Fibroblast of skin of left quadriceps (primary cell): Measurements from ENCODE around the gene GOLGA8S.
"Not testable (repeated sequence)": the region's sequence is repeated elsewhere in the genome, so short reads cannot be mapped to it uniquely, and the experiment has no call there.

Experiments used
- DNase-seq, 2 experiments: peaks; one replicate each; pipeline ENCODE4 v3.0.0-alpha.2; 2013; ENCODE audit warnings: low read depth in 2 of 2

The GOLGA8S gene, protein sequence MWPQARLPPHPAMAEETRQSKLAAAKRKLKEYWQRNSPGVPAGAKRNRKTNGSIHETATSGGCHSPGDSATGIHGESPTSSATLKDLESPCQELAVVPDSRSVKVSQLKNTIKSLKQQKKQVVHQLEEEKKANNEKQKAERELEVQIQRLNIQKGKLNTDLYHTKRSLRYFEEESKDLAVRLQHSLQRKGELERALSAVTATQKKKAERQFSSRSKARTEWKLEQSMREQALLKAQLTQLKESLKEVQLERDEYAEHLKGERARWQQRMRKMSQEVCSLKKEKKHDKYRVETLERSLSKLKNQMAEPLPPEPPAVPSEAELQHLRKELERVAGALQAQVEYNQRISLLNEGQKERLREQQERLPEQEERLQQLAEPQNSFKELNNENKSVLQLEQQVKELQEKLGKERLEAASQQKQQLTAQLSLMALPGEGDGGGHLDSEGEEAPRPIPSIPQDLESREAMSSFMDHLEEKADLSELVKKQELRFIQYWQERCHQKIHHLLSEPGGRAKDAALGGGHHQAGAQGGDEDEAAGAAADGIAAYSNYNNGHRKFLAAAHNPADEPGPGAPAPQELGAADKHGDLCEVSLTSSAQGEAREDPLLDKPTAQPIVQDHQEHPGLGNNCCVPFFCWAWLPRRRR

DNA sequence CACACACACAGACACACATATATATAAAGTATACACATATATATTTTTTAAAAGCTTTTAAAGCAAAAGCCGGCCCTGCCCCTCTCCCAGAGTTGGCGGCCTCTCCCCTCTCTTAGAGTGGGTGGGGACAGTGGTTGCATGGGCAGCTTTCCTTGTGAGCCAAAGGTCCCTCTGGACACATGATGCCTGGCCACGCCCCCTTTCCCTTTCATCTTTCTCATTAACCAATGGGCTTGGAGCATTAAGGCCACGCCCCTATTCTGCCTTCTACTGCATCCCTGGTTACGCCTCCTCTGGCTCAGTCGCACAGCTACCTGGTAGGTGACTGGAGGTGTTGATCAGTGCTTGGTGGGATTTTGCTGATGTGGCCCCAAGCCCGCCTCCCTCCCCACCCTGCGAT lies at the start of gene GOLGA8S:
Gene GOLGA8S (plus strand): TSS at position 301 of the 400 bp plus-strand sequence. CDS start 62 bp downstream, at position 363.
- not testable (repeated sequence) for DNase-seq

DNA sequence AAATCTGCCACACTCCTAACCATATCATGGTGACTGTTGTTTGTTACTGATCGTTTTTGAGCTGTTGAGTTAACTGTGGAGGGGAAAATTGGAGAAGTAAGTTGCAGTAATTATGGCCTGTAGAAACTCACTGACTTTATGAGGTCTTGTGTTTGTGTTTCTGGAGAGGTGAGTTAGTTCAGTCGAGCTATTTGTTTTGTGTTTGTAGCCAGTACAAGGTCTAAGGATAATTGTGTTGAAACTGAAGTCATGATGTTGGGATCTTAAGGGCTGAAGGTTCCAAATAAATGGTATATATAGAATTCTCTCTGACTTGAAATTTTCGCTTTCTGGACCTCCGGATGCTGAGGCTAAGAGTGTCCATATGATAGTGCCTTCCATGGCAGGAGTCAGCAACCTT lies 49.7 kb upstream of the GOLGA8S start:
- DNase-seq = not testable (repeated sequence)

GRCh38 chr15:23305921-23306320 lies 48.6 kb upstream of the GOLGA8S start:
- DNase-seq = not testable (repeated sequence)

- not testable (repeated sequence) for DNase-seq
Measured at GRCh38 chr15:23311233-23311632, 43.3 kb upstream of the GOLGA8S start.

- not testable (repeated sequence) for DNase-seq
Measured at GRCh38 chr15:23334096-23334495, 20.5 kb upstream of the GOLGA8S start, which contains the start of gene GOLGA6L26. GOLGA6L26 (minus strand) TSS chr15:23334196; CDS start chr15:23334135, 61 bp downstream.

DNA sequence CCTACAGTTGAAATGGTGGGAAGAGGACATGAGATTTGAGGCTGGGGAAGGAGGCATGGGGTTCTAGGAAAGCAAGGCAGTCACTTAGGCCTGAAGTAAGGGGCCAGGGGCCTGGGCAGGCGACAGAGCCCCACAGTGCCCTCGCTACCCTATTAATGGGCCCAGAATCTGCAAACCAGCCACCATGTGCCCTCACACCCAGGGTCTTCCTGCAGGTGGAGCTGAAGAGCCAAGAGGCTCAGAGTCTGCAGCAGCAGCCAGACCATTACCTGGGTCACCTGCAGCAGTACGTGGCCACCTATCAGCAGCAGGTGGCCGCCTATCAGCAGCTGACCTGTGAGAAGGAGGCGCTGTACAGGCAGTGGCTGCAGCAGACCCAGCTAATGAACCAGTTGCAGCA lies 8.1 kb downstream of the GOLGA8S start:
- DNase-seq = not testable (repeated sequence)

GRCh38 chr15:23364261-23364660 lies 9.7 kb downstream of the GOLGA8S start:
- not testable (repeated sequence) for DNase-seq

- DNase-seq = no peak
Measured at GRCh38 chr15:23370578-23370977, 16.0 kb downstream of the GOLGA8S start.

GRCh38 chr15:23371134-23371533 lies 16.6 kb downstream of the GOLGA8S start:
- not testable (repeated sequence) for DNase-seq

GRCh38 chr15:23371868-23372267 lies 17.3 kb downstream of the GOLGA8S start:
- DNase-seq = not testable (repeated sequence)

DNA sequence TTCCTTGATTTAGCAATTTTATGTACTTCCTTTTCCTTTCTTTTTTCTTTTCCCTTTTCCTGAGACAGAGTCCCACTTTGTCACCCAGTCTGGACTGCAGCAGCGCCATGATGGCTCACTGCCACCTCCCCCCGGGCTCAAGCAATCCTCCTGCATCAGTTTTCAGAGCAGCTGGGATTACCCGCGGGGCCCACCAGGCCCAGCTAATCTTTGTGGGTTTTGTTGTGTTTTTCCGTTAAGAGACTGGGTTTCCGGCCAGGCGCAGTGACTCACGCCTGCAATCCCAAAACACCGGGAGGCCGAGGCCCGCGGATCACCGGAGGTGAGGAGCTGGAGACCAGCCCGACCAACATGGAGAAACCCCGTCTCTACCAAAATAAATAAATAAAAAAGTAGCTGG lies 17.7 kb downstream of the GOLGA8S start:
- DNase-seq = no peak

GRCh38 chr15:23372891-23373600 lies 18.5 kb downstream of the GOLGA8S start:
- not testable (repeated sequence) for DNase-seq

- DNase-seq = not testable (repeated sequence)
Measured at GRCh38 chr15:23374226-23374625, 19.7 kb downstream of the GOLGA8S start.

GRCh38 chr15:23378946-23379345 lies 24.4 kb downstream of the GOLGA8S start:
- not testable (repeated sequence) for DNase-seq

- not testable (repeated sequence) for DNase-seq
Measured at GRCh38 chr15:23380700-23381099, 26.2 kb downstream of the GOLGA8S start.

GRCh38 chr15:23381192-23381591 lies 26.6 kb downstream of the GOLGA8S start:
- not testable (repeated sequence) for DNase-seq

GRCh38 chr15:23384371-23384770 lies 29.8 kb downstream of the GOLGA8S start:
- no peak for DNase-seq

DNA sequence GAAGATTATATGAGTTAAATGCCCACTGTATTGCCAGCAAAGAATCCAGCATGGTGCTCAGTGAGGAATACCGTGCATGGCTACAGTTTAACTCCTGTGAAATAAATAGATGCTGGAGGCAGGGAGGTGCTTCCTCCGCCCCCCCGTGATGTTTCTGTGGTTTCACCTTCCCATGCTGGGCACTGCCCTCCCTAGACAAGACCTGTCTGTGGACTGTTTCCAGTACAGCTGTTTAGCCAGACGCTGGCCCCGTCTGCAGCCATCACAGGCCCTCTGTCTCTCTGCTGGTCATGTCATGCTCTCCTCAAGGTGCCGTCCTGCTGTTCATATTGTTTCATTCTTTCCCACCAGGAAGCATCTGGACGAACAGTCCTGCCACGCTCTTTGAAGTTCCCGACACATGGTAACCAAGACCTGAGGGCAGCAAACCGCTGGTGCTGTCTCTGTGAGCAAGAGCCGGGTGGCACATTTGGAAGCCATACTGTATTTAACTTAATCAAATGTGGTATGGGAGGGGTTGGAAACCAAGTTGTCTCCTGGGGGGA lies 31.4 kb downstream of the GOLGA8S start:
- DNase-seq = no peak

GRCh38 chr15:23387621-23388190 lies 33.2 kb downstream of the GOLGA8S start:
- DNase-seq = no peak

DNA sequence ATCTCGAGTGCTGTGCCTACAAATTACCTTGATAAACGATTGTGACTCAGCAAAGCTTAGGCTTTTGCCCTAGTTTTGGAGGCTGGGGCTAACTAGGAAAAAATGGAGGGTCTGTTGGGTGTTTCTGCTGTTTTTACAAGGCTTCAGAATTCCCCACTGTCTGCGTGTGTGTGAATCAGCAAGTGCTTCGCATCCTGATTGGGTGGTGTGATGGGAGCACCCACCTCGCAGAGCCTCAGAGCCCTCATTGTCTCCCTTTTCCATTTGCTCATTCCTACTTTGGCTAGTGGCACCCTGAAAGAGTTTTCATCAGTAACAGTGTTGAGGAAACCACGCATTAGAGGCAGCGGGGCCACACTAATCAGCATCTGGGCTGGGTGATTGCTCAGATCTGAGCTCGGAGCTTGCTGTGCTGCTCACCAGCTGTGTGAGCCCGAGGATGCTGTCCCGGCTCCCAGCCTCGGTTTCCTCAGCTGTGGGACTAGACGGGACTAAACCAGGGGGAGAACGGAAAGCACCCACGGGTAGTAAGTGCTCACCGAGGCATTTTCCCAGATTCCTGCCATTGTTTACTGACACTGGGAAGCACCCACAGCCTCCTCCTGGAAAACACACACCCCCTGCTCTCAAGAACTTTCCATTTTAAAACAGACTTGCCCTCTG lies 40.6 kb downstream of the GOLGA8S start:
- DNase-seq = no peak

- DNase-seq = no peak
Measured at GRCh38 chr15:23395832-23396231, 41.3 kb downstream of the GOLGA8S start.
